GM18520 (cell line): Measurements from ENCODE around the gene LSAMP.
"Not testable (repeated sequence)": the region's sequence is repeated elsewhere in the genome, so short reads cannot be mapped to it uniquely, and the experiment has no call there.

ENCODE experiments used
- ATAC-seq: cut with Tn5 transposase; IDR thresholded peaks from one replicate; pipeline ENCODE4 v1.9.1; 2021; ENCODE audit not compliant: unreplicated experiment

LSAMP gene

GRCh38 chr3:115823083-115823482, 622.2 kb downstream of the LSAMP start:
- no peak for ATAC-seq

- ATAC-seq = no peak
Observed at GRCh38 chr3:115822579-115822978, 622.7 kb downstream of the LSAMP start.

GRCh38 chr3:115819785-115820384, 625.4 kb downstream of the LSAMP start:
- ATAC-seq = peak; percentile 83

GRCh38 chr3:115814778-115815380, 630.4 kb downstream of the LSAMP start:
- no peak for ATAC-seq

GRCh38 chr3:115814006-115814405, 631.3 kb downstream of the LSAMP start:
- no peak for ATAC-seq

- no peak for ATAC-seq
Observed at GRCh38 chr3:115808816-115809215, 636.5 kb downstream of the LSAMP start.

- no peak for ATAC-seq
Observed at GRCh38 chr3:115808244-115808643, 637.0 kb downstream of the LSAMP start.

GRCh38 chr3:115806501-115806900, 638.8 kb downstream of the LSAMP start:
- no peak for ATAC-seq

GRCh38 chr3:115805520-115805919, 639.8 kb downstream of the LSAMP start:
- no peak for ATAC-seq

GRCh38 chr3:115804713-115805119, 640.6 kb downstream of the LSAMP start:
- no peak for ATAC-seq

GRCh38 chr3:115804200-115804599, 641.1 kb downstream of the LSAMP start:
- ATAC-seq = no peak

GRCh38 chr3:115803661-115804060, 641.6 kb downstream of the LSAMP start:
- no peak for ATAC-seq

GRCh38 chr3:115800489-115801075, 644.7 kb downstream of the LSAMP start:
- no peak for ATAC-seq

GRCh38 chr3:115800065-115800464, 645.2 kb downstream of the LSAMP start:
- ATAC-seq = not testable (repeated sequence)

GRCh38 chr3:115792206-115792955, 652.9 kb downstream of the LSAMP start:
- ATAC-seq = peak; percentile 83

GRCh38 chr3:115791271-115792153, 653.8 kb downstream of the LSAMP start:
- ATAC-seq = not testable (repeated sequence)

GRCh38 chr3:115790759-115791158, 654.5 kb downstream of the LSAMP start:
- ATAC-seq = peak; percentile 59

GRCh38 chr3:115789481-115789880, 655.8 kb downstream of the LSAMP start:
- ATAC-seq = no peak

- no peak for ATAC-seq
Observed at GRCh38 chr3:115788921-115789470, 656.3 kb downstream of the LSAMP start.

GRCh38 chr3:115787818-115788217, 657.5 kb downstream of the LSAMP start:
- no peak for ATAC-seq

- ATAC-seq = no peak
Observed at GRCh38 chr3:115785782-115786181, 659.5 kb downstream of the LSAMP start.
